Testis (tissue), 3 donors: ENCODE data around the gene PTPRQ. TPM values are rescaled to one million over a fixed set of nuclear protein-coding genes. Genes with fewer than 3 reads are reported as not detected.
A peak's percentile ranks its signal among the peaks of the same experiment; 100 is the strongest.

ENCODE experiments used
- DNase-seq: peaks from one replicate; pipeline ENCODE4 v3.0.0-alpha.2; 2019
- H3K27ac ChIP-seq, 2 donors: fragments of 200-600 bp; sonication (generic); one replicate each; pipeline ENCODE4 v1.5.1; 2019
- H3K27me3 ChIP-seq: fragments of 200-600 bp; sonication (generic); one replicate; pipeline ENCODE4 v1.5.1; 2019
- H3K36me3 ChIP-seq: fragments of 200-600 bp; sonication (generic); one replicate; pipeline ENCODE4 v1.5.1; 2017; ENCODE audit warnings: low read depth; ENCODE audit errors: missing control alignments
- H3K4me1 ChIP-seq: fragments of 200-600 bp; sonication (generic); one replicate; pipeline ENCODE4 v1.5.1; 2019
- H3K4me3 ChIP-seq, 2 donors: fragments of 200-600 bp; sonication (generic); one replicate each; pipeline ENCODE4 v1.5.1; 2017 to 2019
- H3K9me3 ChIP-seq: fragments of 200-600 bp; sonication (generic); one replicate; pipeline ENCODE4 v1.5.1; 2017
- POLR2A ChIP-seq: fragments of 450-650 bp; IDR thresholded peaks from one replicate; pipeline ENCODE4 v1.6.1; 2017; ENCODE audit warnings: antibody characterized with exemption, mild to moderate bottlenecking, moderate library complexity
- WGBS, 2 donors: methylation state at CpG; one replicate each; pipeline ENCODE4 v1.1.5; 2018; 5-methylcytosine and 5-hydroxymethylcytosine counted together
- intact Hi-C: fragments of 100-400 bp; cut with DNase I; formaldehyde crosslinking; loops from one replicate; pipeline ENCODE4 v1.15.1; 2023; ENCODE audit warnings: low total_unique reads
- polyA plus RNA-seq: library from polyadenylated mRNA; stranded (reverse); fragments of 350-450 nt; fragmentation: Illumina TruSeq; extraction: RNeasy Lipid Tissue Mini Kit (QIAGEN cat#74804); gene quantifications from one replicate; pipeline ENCODE4 v1.2.3, GENCODE V29; 2014; ENCODE audit warnings: low read depth, low replicate concordance; ENCODE audit not compliant: insufficient read depth
- total RNA-seq, 2 donors: library from RNA; depleted of rRNA; stranded (reverse); fragments of >200 nt; gene quantifications; one replicate each; pipeline ENCODE4 v1.2.3, GENCODE V29; 2016
- TF ChIP-seq, protein P1 (sequence below), 3 experiments: fragments of 450-650 bp in 2 of 3; fragments of 200-600 bp in 1 of 3; sonication (generic) in 1 of 3; IDR thresholded peaks; one replicate each; pipeline ENCODE4 v1.5.1; 2016 to 2019; ENCODE audit warnings: antibody characterized with exemption in 3 of 3, mild to moderate bottlenecking in 2 of 3, moderate library complexity in 1 of 3

Gene PTPRQ
- total and polyA plus RNA-seq, 3 donors from 2014 or later = 1.4 to 3.8 (median 3.7) TPM

DNA sequence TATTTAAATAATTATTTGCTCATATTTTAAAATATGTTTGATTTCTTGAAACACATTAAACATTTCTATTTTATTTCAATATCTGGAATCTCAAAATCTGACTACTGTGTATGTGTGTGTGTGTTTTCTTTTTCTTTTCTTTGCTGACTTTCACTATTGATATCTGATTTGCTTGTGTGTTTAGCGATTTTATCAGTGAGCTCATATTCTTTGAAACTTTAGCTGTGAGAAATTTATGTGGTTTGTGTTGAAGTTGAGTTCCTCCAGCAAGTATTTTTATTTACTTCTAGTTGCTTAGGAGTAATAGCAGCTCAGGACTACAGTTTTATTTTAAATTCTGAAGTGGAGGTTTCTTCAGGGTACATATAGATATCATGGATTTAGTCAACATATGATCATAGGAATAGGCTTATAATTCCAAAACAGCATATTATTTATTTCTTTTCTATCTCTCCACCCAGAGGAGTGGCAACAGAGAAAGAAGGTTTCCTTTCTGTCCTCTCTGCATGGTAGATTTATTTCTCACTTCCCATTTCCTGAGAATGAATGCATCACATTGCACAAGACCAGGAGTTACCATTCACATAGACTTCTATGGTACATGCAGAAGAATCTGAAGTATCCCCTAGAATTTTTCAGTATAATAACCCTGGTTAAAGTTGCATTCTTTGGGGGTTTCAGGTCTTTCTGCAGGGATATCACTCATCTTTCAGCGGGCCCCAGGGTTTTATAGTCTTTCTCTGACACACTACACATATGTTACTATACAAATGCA, 60.5 kb downstream of the PTPRQ start:
- H3K4me3 ChIP-seq = no peak overlapping the region
- DNase-seq = no peak
- TF ChIP-seq, protein P1, sequence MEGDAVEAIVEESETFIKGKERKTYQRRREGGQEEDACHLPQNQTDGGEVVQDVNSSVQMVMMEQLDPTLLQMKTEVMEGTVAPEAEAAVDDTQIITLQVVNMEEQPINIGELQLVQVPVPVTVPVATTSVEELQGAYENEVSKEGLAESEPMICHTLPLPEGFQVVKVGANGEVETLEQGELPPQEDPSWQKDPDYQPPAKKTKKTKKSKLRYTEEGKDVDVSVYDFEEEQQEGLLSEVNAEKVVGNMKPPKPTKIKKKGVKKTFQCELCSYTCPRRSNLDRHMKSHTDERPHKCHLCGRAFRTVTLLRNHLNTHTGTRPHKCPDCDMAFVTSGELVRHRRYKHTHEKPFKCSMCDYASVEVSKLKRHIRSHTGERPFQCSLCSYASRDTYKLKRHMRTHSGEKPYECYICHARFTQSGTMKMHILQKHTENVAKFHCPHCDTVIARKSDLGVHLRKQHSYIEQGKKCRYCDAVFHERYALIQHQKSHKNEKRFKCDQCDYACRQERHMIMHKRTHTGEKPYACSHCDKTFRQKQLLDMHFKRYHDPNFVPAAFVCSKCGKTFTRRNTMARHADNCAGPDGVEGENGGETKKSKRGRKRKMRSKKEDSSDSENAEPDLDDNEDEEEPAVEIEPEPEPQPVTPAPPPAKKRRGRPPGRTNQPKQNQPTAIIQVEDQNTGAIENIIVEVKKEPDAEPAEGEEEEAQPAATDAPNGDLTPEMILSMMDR (IDR thresholded peaks at IDR 0.05) = no peak
- no peak for TF ChIP-seq POLR2A
- no peak overlapping the region for H3K27ac ChIP-seq
- H3K36me3 ChIP-seq = no peaks in the 10 kb centered on the region
- WGBS, 2 donors = 53 to 93% methylated on average over 2 of the region's 2 CpGs
- H3K4me1 ChIP-seq = no peaks in the 10 kb centered on the region
- H3K9me3 ChIP-seq = no peaks in the 10 kb centered on the region
- intact Hi-C loops = no loop called here
- no peaks in the 10 kb centered on the region for H3K27me3 ChIP-seq

- Histone ChIP-seq H3K4me1 (no peaks in the 10 kb centered on the region), H3K36me3 (no peaks in the 10 kb centered on the region), H3K9me3 (no peaks in the 10 kb centered on the region), H3K27ac (no peak overlapping the region), H3K4me3 (no peak overlapping the region), H3K27me3 (no peaks in the 10 kb centered on the region)
- 66 to 75% methylated on average over 1 of the region's 1 CpG for WGBS, 2 donors
- intact Hi-C loops = no loop called here
- DNase-seq = no peak
- no peak for TF ChIP-seq POLR2A
- TF ChIP-seq, protein P1 (IDR thresholded peaks at IDR 0.05) = no peak
Observed at GRCh38 chr12:80509781-80510556, 65.9 kb downstream of the PTPRQ start.

DNA sequence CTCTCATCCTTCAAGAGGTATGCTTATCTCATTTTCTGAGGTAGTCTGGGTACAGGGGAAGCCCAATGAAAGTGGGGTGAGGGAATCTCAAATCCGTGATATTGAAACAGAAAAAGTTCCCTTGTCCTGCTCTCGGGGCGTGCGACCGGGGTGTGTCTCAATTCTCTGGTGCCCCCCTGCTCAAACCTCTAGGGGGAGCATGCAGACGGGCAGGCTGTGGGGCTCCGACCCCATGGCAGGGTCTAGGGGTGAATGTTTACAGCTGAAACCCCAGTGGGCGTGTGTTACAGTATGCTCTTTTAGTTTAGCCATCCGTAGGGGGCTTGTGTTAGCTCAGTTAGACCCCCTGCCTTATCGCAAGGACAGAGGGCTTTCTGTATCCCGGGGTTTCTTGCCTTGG, 68.7 kb downstream of the PTPRQ start:
- Histone ChIP-seq H3K27me3 (no peaks in the 10 kb centered on the region), H3K27ac (no peak overlapping the region), H3K36me3 (no peaks in the 10 kb centered on the region), H3K4me3 (no peak overlapping the region), H3K4me1 (no peaks in the 10 kb centered on the region), H3K9me3 (no peaks in the 10 kb centered on the region)
- TF ChIP-seq, protein P1 (IDR thresholded peaks at IDR 0.05) = no peak
- TF ChIP-seq POLR2A = no peak
- no peak for DNase-seq
- intact Hi-C loops = no loop called here
- 38 to 50% methylated on average over 10 to 11 of the region's 11 CpGs for WGBS, 2 donors

- Histone ChIP-seq H3K27ac (no peak overlapping the region), H3K36me3 (no peaks in the 10 kb centered on the region), H3K4me3 (peak overlapping the region in 1 of 2 donors; percentile 24), H3K9me3 (no peaks in the 10 kb centered on the region), H3K27me3 (no peaks in the 10 kb centered on the region), H3K4me1 (no peaks in the 10 kb centered on the region)
- peak; percentile 14 for DNase-seq
- TF ChIP-seq, protein P1 (IDR thresholded peaks at IDR 0.05) = no peak
- no peak for TF ChIP-seq POLR2A
- 19 to 51% methylated on average over 16 to 18 of the region's 18 CpGs for WGBS, 2 donors
- intact Hi-C loops = no loop called here
Observed at GRCh38 chr12:80513211-80513610, 69.2 kb downstream of the PTPRQ start.
